Brain pericyte (primary cell): Measurements from ENCODE around the gene PSENEN.

Source experiments
- DNase-seq: peaks from one replicate; pipeline ENCODE4 v3.0.0-alpha.2; 2012; ENCODE audit warnings: low read depth, low spot score

PSENEN gene

GRCh38 chr19:35773020-35773806 lies 27.8 kb downstream of the PSENEN start:
- no peak for DNase-seq

DNA sequence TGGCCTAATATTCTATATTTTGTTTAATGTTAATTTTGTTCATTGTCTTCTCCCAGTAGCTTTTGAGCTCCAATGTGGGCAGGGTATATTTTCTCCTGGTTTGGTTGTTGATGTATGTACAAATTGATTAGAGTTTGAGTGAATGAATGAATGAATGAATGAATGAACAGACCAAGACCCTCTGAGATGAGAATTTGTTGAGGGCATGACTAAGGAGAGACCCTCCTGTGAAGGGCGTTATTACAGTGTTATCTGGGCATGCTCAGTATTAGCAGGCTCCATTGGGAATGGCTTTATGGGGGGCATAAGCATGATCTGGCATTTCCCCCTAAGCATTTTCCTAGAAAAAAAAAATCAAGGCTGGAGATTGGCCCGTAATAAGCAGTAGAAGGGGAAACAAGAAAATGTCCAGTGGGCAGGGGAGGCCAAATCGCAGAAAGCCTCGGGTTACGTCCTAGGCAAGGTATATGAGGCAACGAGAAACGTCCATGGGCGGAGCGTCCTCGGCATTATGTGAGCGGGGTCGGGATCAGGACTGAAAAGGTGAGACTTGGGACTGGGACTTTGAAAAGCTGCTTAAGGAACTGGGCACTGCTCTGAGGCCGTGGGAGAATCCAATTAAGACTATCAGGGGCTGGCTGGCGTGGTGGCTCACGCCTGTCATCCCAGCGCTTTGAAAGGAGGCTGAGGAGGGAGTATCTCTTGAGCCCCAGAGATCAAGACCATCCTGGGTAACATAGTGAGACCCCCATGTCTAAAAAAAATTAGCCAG lies 29.0 kb downstream of the PSENEN start:
- no peak for DNase-seq

DNA sequence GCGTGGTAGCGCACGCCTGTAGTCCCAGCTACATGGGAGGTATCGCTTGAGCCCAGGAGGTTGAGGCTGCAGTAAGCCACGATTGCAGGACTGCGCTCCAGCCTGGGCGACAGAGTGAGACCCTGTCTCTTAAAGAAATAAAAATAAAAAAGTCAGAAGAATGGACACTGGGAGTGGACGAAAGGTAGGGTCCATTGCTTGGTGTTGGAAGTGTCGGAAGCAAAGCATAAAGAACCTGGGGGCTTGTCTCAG lies 29.5 kb downstream of the PSENEN start:
- DNase-seq = no peak

GRCh38 chr19:35775298-35776101 lies 30.0 kb downstream of the PSENEN start, which contains the start of gene ARHGAP33:
Gene ARHGAP33, plus strand, starts transcription at chr19:35775564. Its CDS starts 95 bp downstream, at chr19:35775659.
- peak; percentile 83 for DNase-seq

DNA sequence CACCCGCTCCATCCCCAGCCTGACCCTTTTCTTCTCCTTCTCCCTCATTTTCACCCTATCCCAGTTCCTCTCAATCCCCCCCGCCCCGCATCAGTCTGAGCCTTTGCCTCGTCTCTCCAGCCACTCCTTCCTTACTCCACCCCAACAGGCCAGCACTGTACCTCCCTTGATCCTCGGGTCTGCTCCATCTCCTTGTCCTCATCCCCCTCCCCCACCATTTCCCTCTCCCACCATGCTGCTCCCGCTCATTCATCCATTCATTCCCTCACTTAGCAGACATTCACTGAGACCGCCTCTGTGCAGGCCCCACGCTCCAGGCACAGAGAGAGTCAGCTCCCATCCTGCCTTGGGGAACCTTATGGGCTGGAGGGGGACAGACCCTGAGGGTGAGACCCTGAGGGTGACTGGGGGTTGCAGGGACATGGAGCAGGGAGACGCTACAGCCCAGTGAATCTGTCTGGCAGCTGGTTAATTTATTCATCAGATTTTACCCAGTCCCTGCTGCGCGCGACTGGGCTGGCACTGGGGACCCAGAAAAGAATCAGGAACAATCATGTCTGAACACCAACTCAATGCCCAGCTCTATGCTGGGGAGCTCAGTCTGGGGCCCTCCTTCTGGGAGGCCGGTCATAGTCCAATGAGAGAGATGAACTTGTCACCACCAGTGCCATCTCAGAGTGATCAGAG lies 30.8 kb downstream of the PSENEN start:
- no peak for DNase-seq

DNA sequence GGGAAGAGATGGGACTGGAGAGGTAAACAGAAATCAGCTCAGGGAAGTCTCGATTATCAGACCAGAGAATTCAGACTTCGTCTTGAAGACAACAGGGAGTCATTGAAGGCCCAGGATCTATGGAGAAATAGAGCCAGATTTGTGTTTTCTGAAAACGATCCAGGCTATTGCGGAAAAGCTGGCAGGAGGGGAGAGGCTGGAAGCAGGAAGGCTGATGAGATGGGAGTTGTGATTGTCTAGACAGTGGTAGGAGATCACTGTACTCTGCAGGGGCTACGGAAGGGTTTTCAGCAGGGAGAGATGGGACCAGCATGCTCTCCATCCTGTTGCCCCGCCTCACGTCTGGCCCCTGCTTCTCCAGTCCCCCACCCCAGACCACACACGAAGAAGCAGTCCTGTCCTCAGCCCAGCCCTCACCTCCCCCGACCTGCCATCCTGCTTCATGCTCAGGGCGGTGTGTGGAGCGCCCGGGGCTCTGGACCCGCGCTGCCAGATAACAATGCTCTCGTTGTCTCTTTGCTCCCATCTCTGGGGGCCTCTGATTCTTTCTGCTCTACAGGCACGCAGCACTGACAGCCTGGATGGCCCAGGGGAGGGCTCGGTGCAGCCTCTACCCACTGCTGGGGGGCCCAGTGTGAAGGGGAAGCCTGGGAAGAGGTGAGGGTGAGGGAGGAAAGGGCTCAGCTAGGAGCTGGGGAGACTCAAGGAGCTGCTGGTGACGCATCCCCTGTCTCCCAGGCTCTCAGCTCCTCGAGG lies 31.8 kb downstream of the PSENEN start:
- no peak for DNase-seq

DNA sequence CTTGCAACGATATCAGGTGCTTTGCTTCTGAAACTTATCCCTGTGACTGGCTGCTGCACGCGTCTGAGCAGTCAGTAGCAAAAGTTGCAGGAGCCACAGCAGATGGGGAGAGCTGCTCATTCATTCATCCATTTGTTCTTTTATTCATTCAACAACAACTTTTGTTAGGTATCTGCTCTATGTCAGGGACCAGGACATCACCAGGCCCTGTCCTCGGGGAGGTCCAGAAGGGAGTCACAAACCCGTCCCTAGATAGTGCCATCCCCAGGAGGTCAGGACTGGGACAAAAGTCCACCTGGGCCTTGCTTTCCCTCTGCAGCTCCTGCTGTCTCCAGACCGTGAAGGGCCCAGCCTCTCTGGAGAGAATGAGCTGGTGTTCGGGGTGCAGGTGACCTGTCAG lies 32.5 kb downstream of the PSENEN start:
- no peak for DNase-seq

GRCh38 chr19:35779033-35779432 lies 33.6 kb downstream of the PSENEN start:
- DNase-seq = no peak

DNA sequence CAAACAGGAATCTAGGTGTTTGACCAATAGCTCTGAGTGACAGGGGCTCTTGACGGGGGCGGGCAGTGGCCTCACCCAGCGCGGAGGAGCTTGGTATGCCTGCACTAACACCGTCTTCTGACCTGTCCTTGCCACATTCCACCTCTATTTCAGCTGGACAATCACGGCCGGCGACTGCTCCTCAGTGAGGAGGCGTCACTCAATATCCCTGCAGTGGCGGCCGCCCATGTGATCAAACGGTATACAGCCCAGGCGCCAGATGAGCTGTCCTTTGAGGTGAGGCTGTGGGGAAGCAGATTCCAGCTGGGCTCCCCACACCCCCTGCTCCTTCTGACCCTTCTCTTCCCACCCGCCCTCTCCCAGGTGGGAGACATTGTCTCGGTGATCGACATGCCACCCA lies 34.6 kb downstream of the PSENEN start:
- DNase-seq = no peak

GRCh38 chr19:35780717-35781116 lies 35.3 kb downstream of the PSENEN start:
- no peak for DNase-seq

- no peak for DNase-seq
Measured at GRCh38 chr19:35781650-35782049, 36.2 kb downstream of the PSENEN start.

GRCh38 chr19:35782589-35782988 lies 37.1 kb downstream of the PSENEN start:
- no peak for DNase-seq

GRCh38 chr19:35783469-35784434 lies 38.3 kb downstream of the PSENEN start:
- DNase-seq = no peak

GRCh38 chr19:35784503-35785338 lies 39.3 kb downstream of the PSENEN start:
- DNase-seq = no peak

DNA sequence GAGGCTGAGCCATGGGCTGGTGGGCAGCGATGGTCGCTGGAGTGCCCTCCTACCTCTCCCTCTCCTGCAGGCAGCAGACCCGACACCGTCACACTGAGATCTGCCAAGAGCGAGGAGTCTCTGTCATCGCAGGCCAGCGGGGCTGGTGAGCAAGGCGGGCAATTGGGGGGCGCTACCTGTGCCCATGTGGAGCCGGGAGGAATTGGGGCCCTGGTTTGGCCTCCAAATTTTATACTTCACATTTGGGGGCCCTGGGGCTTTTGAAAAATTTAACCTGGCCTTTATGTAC lies 39.8 kb downstream of the PSENEN start:
- DNase-seq = no peak

DNA sequence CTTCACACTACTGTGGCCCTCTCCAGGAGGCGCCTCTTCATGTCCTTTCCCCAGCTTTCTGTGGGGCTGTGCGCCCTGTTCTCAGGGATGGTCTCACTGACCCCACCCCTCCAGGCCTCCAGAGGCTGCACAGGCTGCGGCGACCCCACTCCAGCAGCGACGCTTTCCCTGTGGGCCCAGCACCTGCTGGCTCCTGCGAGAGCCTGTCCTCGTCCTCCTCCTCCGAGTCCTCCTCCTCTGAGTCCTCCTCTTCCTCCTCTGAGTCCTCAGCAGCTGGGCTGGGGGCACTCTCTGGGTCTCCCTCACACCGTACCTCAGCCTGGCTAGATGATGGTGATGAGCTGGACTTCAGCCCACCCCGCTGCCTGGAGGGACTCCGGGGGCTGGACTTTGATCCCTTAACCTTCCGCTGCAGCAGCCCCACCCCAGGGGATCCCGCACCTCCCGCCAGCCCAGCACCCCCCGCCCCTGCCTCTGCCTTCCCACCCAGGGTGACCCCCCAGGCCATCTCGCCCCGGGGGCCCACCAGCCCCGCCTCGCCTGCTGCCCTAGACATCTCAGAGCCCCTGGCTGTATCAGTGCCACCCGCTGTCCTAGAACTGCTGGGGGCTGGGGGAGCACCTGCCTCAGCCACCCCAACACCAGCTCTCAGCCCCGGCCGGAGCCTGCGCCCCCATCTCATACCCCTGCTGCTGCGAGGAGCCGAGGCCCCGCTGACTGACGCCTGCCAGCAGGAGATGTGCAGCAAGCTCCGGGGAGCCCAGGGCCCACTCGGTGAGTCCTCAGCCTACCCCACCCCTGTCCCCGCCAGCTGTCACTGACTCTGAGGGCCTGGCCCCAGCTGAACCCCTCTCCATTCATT lies 41.1 kb downstream of the PSENEN start:
- DNase-seq = no peak

DNA sequence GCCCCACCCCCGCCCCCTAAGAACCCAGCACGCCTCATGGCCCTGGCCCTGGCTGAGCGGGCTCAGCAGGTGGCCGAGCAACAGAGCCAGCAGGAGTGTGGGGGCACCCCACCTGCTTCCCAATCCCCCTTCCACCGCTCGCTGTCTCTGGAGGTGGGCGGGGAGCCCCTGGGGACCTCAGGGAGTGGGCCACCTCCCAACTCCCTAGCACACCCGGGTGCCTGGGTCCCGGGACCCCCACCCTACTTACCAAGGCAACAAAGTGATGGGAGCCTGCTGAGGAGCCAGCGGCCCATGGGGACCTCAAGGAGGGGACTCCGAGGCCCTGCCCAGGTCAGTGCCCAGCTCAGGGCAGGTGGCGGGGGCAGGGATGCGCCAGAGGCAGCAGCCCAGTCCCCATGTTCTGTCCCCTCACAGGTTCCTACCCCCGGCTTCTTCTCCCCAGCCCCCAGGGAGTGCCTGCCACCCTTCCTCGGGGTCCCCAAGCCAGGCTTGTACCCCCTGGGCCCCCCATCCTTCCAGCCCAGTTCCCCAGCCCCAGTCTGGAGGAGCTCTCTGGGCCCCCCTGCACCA lies 41.9 kb downstream of the PSENEN start:
- DNase-seq = no peak
